ENCODE results near the gene TBCEL. TPM values are rescaled to one million over a fixed set of nuclear protein-coding genes. Genes with fewer than 3 reads are reported as not detected.

TBCEL gene
- total and polyA plus RNA-seq, 10 of the 15 experiments (the other 5 are each of a cell fraction or from before 2014, with no cell fraction given), result 2.0 to 10.4 (median 7.3) TPM

DNA sequence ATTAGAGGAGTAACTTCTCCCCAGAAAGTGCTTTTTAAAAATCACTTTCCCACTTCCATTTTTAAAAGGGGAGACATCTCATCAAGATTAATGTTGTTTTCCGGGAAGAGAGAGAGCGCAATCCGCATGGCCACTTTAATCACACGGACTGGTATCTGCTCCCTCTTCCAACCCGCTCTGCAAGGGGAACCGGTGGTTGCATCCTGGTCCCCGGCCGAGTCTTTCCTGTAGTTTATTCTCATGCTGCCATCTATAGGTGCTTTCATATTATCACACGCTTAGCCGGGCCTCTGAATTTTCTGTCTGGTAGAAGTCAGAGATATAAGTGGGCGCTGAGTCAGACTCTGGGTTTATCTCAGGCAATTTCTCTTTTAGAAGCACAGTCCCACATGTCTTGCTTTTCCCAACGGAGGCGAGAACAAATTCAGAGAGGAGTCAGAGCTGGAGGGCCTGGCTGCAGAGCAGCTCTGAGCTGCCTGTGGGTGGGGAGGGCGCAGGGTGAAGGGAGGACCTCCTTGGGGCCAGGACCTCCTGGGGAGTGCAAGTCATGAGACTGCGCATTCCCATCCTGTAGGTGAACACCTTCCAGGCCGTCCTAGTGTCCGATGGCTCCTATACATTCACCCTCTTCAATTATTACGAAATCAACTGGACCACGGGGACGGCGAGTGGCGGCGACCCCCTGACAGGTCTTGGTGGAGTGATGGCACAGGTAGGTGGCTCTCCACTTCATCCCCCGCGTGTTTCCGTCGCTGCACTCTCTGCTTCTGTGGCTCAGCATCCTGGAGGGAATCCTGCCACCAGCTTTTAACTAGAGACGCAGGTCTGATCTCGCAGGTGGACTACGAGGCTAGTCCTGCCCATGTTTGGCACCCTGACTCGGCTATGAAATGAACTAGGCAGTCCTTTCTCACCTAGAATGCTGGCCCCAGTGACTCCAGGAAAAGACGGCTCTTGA lies 88.9 kb downstream of the TBCEL start (continued):
- TF ChIP-seq ELK1 (IDR thresholded peaks at IDR 0.05; ENCODE audit: low read depth, low read length), result no peak
- TF ChIP-seq ZSCAN29 (IDR thresholded peaks at IDR 0.05), result no peak
- TF ChIP-seq MYB (IDR thresholded peaks at IDR 0.05; ENCODE audit: borderline replicate concordance, low read depth, low read length), result no peak
- no peak for TF ChIP-seq NRF1 (conservative IDR thresholded peaks at IDR 0.05; ENCODE audit: low read depth, low read length)
- no peak for TF ChIP-seq TARDBP (IDR thresholded peaks at IDR 0.05; ENCODE audit: borderline replicate concordance)
- TF ChIP-seq HDGF (IDR thresholded peaks at IDR 0.05), result no peak
- TF ChIP-seq HCFC1 (IDR thresholded peaks at IDR 0.05; ENCODE audit: low read length), result no peak
- TF ChIP-seq NR2F1 (conservative IDR thresholded peaks at IDR 0.05), result no peak
- no peak for TF ChIP-seq SRF (IDR thresholded peaks at IDR 0.05; ENCODE audit: low read depth in 2 of 2, low read length in 2 of 2)
- TF ChIP-seq ATF7 (IDR thresholded peaks at IDR 0.05; ENCODE audit: low read depth), result no peak
- TF ChIP-seq LARP7 (IDR thresholded peaks at IDR 0.05), result no peak
- no peak for TF ChIP-seq NFYB (IDR thresholded peaks at IDR 0.05; ENCODE audit: insufficient read depth, low read depth, low read length)

GRCh38 chr11:121113611-121114010 lies 89.7 kb downstream of the TBCEL start:
- Histone ChIP-seq H3K4me1 (ENCODE audit: control insufficient read depth, insufficient read depth, low read length) (no peaks in the 10 kb centered on the region), H3K36me3 (ENCODE audit: control insufficient read depth in 2 of 2, insufficient read depth in 2 of 2, low read length in 1 of 2) (no peaks in the 10 kb centered on the region), H3K9ac (ENCODE audit: control insufficient read depth, insufficient read depth, low read length) (no peak overlapping the region), H3K9me3 (replicated peaks; ENCODE audit: control insufficient read depth, insufficient read depth, low read length) (no peaks in the 10 kb centered on the region), H3K79me2 (ENCODE audit: control insufficient read depth, insufficient read depth, low read length) (no peaks in the 10 kb centered on the region), H3K4me3 (no peak overlapping the region), H3K27me3 (replicated peaks in 1 of 2; ENCODE audit: control insufficient read depth in 2 of 2, insufficient read depth in 2 of 2, low read length in 1 of 2) (peaks cover 0 to 12% of the 10 kb centered on the region in 2 experiments; a peak in 3 of 4 replicates), H3K27ac (ENCODE audit: control insufficient read depth, insufficient read depth) (no peak overlapping the region), H3K4me2 (ENCODE audit: control insufficient read depth, insufficient read depth) (no peak overlapping the region), H4K20me1 (ENCODE audit: control insufficient read depth, insufficient read depth) (no peaks in the 10 kb centered on the region), H2AFZ (ENCODE audit: control insufficient read depth, low read depth, low read length) (no peak overlapping the region)
- TF ChIP-seq IKZF1 (conservative IDR thresholded peaks at IDR 0.05), result no peak
- TF ChIP-seq PML (IDR thresholded peaks at IDR 0.05; ENCODE audit: low read length), result no peak
- TF ChIP-seq GATAD2B (conservative IDR thresholded peaks at IDR 0.05; ENCODE audit: low read depth), result no peak
- TF ChIP-seq NR2F1 (conservative IDR thresholded peaks at IDR 0.05), result no peak
- TF ChIP-seq ASH2L (IDR thresholded peaks at IDR 0.05; ENCODE audit: borderline replicate concordance, low read depth), result no peak
- no peak for TF ChIP-seq ZNF24 (IDR thresholded peaks at IDR 0.05)
- TF ChIP-seq HDAC6 (IDR thresholded peaks at IDR 0.05; ENCODE audit: unreplicated experiment), result no peak
- TF ChIP-seq, protein P1, sequence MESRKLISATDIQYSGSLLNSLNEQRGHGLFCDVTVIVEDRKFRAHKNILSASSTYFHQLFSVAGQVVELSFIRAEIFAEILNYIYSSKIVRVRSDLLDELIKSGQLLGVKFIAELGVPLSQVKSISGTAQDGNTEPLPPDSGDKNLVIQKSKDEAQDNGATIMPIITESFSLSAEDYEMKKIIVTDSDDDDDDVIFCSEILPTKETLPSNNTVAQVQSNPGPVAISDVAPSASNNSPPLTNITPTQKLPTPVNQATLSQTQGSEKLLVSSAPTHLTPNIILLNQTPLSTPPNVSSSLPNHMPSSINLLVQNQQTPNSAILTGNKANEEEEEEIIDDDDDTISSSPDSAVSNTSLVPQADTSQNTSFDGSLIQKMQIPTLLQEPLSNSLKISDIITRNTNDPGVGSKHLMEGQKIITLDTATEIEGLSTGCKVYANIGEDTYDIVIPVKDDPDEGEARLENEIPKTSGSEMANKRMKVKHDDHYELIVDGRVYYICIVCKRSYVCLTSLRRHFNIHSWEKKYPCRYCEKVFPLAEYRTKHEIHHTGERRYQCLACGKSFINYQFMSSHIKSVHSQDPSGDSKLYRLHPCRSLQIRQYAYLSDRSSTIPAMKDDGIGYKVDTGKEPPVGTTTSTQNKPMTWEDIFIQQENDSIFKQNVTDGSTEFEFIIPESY (IDR thresholded peaks at IDR 0.05), result no peak
- FAIRE-seq (no peak), ATAC-seq (no peak), DNase-seq (ENCODE audit: low read depth, low spot score) (no peak)
- in situ Hi-C loops (cut with MboI) (no loop called here), intact Hi-C loops (cut with micrococcal nuclease; ENCODE audit: unreplicated experiment) (loop anchor here (2.0 to 10.0 kb wide), 3 partner anchors 81 to 601 kb away; partner anchors contain the start of gene GRIK4)
- ChIA-PET POLR2A (no interaction called here), SMC1A (ENCODE audit: uncharacterized antibody, unreplicated experiment) (no interaction called here), RAD21 (ENCODE audit: unreplicated experiment) (interaction anchor here (1.0 to 1.2 kb wide), 2 partner anchors 11 to 183 kb away, joined by 3 read pairs; no protein-coding TSS in a partner anchor), CTCF (interaction anchor here (0.6 to 1.4 kb wide), 6 partner anchors 78 to 605 kb away, joined by 3 to 4 read pairs (median 4); no protein-coding TSS in a partner anchor)
- WGBS (ENCODE audit: insufficient coverage, insufficient replicate concordance, low lambda C conversion rate, missing lambda C conversion rate), result 15% methylated on average over 9 of the region's 9 CpGs
- no TSS peak for BruUV-seq (replicated peaks)
